Kidney glomerular epithelial cell (primary cell): Measurements from ENCODE around the gene TTLL6.
A peak's percentile ranks its signal among the peaks of the same experiment; 100 is the strongest.

Source experiments
- DNase-seq: peaks from one replicate; lab custom pipeline; 2025; lab: John Stamatoyannopoulos, UW

The TTLL6 gene

GRCh38 chr17:48760411-48760810, 56.6 kb downstream of the TTLL6 start:
- DNase-seq = no peak

- DNase-seq = no peak
Measured at GRCh38 chr17:48759288-48759687, 57.7 kb downstream of the TTLL6 start.

GRCh38 chr17:48757524-48757961, 59.5 kb downstream of the TTLL6 start:
- no peak for DNase-seq

GRCh38 chr17:48756830-48757251, 60.2 kb downstream of the TTLL6 start:
- no peak for DNase-seq

GRCh38 chr17:48755356-48755755, 61.7 kb downstream of the TTLL6 start:
- no peak for DNase-seq

GRCh38 chr17:48754500-48755261, 62.3 kb downstream of the TTLL6 start:
- no peak for DNase-seq

GRCh38 chr17:48753794-48754499, 63.1 kb downstream of the TTLL6 start:
- peak; percentile 54 for DNase-seq

GRCh38 chr17:48752399-48753288, 64.4 kb downstream of the TTLL6 start:
- no peak for DNase-seq

- no peak for DNase-seq
Measured at GRCh38 chr17:48751733-48752398, 65.2 kb downstream of the TTLL6 start.

- no peak for DNase-seq
Measured at GRCh38 chr17:48751172-48751571, 65.9 kb downstream of the TTLL6 start.

- no peak for DNase-seq
Measured at GRCh38 chr17:48749621-48750553, 67.1 kb downstream of the TTLL6 start.

GRCh38 chr17:48748718-48749566, 68.1 kb downstream of the TTLL6 start:
- DNase-seq = no peak

- no peak for DNase-seq
Measured at GRCh38 chr17:48747445-48748363, 69.3 kb downstream of the TTLL6 start.

- DNase-seq = no peak
Measured at GRCh38 chr17:48746916-48747444, 70.0 kb downstream of the TTLL6 start.

GRCh38 chr17:48745381-48746275, 71.4 kb downstream of the TTLL6 start:
- no peak for DNase-seq

GRCh38 chr17:48740537-48740936, 76.5 kb downstream of the TTLL6 start:
- no peak for DNase-seq

- DNase-seq = no peak
Measured at GRCh38 chr17:48738803-48739526, 78.1 kb downstream of the TTLL6 start.
